ENCODE data around the gene RGL1.

Gene RGL1

DNA sequence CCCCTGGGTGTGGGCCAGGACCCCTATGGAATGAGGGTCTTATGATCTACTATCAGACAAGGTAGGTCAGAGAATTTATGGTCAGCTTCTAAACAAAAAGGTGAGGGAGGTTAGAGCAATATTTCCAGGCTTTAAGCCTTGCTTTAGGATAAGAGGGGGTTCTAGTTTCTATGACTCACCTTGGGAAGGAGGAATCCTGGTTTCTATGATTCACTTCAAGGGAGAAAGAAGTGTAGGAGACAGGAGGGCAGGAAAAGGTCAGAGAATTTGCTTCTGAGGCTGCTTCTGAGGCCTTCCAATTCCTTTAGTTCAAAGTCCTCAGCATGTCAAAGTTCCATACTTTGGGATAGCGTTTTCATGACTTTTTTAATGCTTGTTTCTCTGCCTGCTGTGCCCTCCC is 35.2 kb downstream of the RGL1 start:
- H3K4me3 Mint-ChIP-seq: no peak overlapping the region
- H3K9me3 Mint-ChIP-seq: no peaks in the 10 kb centered on the region
- H3K27me3 Mint-ChIP-seq (ENCODE audit: low read depth): no peaks in the 10 kb centered on the region
- peaks cover 58% of the 10 kb centered on the region for H3K4me1 Mint-ChIP-seq
- TF ChIP-seq, protein P1, sequence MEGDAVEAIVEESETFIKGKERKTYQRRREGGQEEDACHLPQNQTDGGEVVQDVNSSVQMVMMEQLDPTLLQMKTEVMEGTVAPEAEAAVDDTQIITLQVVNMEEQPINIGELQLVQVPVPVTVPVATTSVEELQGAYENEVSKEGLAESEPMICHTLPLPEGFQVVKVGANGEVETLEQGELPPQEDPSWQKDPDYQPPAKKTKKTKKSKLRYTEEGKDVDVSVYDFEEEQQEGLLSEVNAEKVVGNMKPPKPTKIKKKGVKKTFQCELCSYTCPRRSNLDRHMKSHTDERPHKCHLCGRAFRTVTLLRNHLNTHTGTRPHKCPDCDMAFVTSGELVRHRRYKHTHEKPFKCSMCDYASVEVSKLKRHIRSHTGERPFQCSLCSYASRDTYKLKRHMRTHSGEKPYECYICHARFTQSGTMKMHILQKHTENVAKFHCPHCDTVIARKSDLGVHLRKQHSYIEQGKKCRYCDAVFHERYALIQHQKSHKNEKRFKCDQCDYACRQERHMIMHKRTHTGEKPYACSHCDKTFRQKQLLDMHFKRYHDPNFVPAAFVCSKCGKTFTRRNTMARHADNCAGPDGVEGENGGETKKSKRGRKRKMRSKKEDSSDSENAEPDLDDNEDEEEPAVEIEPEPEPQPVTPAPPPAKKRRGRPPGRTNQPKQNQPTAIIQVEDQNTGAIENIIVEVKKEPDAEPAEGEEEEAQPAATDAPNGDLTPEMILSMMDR (IDR thresholded peaks at IDR 0.05; ENCODE audit: unreplicated experiment in 3 of 3): no peak
- peaks cover 17% of the 10 kb centered on the region for H3K36me3 Mint-ChIP-seq (ENCODE audit: low read depth)
- H3K27ac Mint-ChIP-seq: peak overlapping the region in 2 of 3 experiments; percentile 31 to 67

DNA sequence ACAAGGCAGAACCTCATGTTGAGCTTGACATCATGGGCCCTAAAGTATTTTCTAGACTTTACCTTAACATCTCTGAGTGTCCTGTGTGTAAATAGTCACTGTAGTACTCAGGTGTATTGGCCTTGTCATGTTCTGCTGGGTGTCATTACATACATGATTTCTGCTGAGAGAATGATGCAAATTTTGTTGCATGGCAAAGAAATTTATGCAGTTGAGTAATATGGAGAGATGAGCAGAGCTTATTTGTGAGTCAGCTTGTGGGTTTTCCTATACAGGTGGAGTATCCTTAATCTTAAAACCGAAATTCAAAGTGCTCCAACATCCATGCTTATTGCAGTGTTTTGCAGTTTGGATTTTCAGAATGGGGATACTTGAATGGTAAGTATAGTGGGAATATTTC is 36.6 kb downstream of the RGL1 start:
- Mint-ChIP-seq H3K36me3 (ENCODE audit: low read depth) (peaks cover 22% of the 10 kb centered on the region), H3K27me3 (ENCODE audit: low read depth) (no peaks in the 10 kb centered on the region), H3K9me3 (no peaks in the 10 kb centered on the region), H3K4me3 (peak overlapping the region; percentile 14 to 39 (median 23)), H3K4me1 (peaks cover 64% of the 10 kb centered on the region), H3K27ac (peak overlapping the region; percentile 87 to 97 (median 90))
- TF ChIP-seq, protein P1 (IDR thresholded peaks at IDR 0.05; ENCODE audit: unreplicated experiment in 3 of 3): no peak

DNA sequence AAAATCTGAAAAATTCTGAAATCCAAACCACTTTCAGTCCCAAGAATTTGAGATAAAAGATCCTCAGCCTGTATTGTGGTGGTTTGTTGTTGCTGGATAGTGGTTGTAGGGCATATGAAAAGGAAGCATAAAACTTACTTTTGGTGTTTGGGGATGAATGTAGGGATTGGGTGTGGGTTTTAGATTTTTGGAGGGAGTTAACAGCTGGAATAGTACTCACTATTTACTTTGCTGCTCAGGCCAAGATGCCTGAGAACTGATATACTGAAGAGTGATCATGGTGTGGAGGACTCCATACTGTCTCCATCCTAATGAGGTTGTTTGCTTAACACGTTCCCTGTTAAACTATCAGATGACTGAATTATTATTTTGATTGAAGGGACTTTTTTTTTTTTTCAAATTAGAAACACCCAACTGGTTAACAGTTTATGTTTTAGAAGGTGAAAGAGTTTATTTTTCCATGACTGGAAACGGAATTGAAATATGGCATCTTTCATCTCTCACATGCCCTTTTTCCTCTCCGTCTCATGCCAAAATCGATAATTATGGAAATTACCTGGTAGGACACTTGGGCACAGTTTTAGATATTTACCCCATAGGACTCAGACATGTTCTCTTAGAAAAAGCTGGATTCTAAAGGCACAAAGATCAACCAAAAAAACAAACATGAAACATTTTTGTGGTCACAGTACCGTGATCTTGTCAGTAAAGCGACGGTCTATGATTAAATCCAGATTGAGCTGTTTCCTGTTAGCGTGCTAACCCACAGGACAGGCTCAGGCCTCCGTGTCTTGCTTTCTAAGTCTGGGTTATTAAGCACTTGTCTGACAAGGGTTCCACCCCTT is 37.3 kb downstream of the RGL1 start:
- H3K4me1 Mint-ChIP-seq: peaks cover 57% of the 10 kb centered on the region
- peak overlapping the region; percentile 44 to 57 (median 45) for H3K4me3 Mint-ChIP-seq
- no peaks in the 10 kb centered on the region for H3K9me3 Mint-ChIP-seq
- H3K36me3 Mint-ChIP-seq (ENCODE audit: low read depth): peaks cover 28% of the 10 kb centered on the region
- TF ChIP-seq, protein P1 (IDR thresholded peaks at IDR 0.05; ENCODE audit: unreplicated experiment in 3 of 3): no peak
- H3K27ac Mint-ChIP-seq: peak overlapping the region; percentile 87 to 97 (median 90)
- no peaks in the 10 kb centered on the region for H3K27me3 Mint-ChIP-seq (ENCODE audit: low read depth)

DNA sequence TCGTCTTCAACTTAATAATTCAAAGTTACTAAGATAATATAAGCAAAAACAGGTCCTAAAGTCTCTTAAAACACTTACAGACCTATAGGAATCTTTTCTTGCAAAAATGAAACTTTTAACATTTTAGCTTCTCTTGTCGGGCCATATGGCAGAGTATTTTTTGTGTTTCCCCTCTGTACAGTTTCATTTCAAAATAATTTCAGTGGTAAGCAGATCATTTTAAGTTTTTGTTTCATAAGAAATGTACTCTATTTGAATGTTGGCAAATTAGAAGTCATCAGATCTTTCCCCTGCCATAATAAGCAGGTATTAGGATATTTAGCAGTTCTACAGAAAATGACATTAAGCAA is 37.9 kb downstream of the RGL1 start:
- TF ChIP-seq, protein P1 (IDR thresholded peaks at IDR 0.05; ENCODE audit: unreplicated experiment in 3 of 3): no peak
- Mint-ChIP-seq H3K9me3 (no peaks in the 10 kb centered on the region), H3K4me1 (peaks cover 53% of the 10 kb centered on the region), H3K27ac (peak overlapping the region; percentile 87 to 97 (median 90)), H3K27me3 (ENCODE audit: low read depth) (no peaks in the 10 kb centered on the region), H3K36me3 (ENCODE audit: low read depth) (peaks cover 31% of the 10 kb centered on the region), H3K4me3 (peak overlapping the region; percentile 44 to 57 (median 45))

DNA sequence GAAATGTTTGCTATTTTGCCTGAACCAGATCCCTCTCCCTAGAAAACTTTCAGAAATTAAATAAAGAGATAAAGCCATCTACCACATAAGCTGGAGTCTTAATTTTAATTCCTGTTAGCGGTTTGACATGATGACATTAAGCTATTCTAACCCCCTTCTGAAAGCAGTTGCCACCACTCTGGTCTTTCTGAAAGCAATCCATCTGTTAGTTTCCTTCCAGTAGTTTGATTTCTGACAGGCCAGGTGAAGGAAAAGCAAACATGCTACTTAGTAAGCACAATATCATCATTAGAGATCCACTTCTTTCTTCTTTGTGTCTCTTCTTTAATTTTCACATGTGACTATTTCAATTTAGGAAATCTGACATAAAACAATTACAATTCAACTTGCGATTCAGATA is 39.9 kb downstream of the RGL1 start:
- H3K4me3 Mint-ChIP-seq: no peak overlapping the region
- peak overlapping the region; percentile 72 to 80 (median 78) for H3K27ac Mint-ChIP-seq
- TF ChIP-seq, protein P1 (IDR thresholded peaks at IDR 0.05; ENCODE audit: unreplicated experiment in 3 of 3): no peak
- peaks cover 20% of the 10 kb centered on the region for H3K36me3 Mint-ChIP-seq (ENCODE audit: low read depth)
- H3K4me1 Mint-ChIP-seq: peaks cover 45% of the 10 kb centered on the region
- H3K9me3 Mint-ChIP-seq: no peaks in the 10 kb centered on the region
- H3K27me3 Mint-ChIP-seq (ENCODE audit: low read depth): no peaks in the 10 kb centered on the region

DNA sequence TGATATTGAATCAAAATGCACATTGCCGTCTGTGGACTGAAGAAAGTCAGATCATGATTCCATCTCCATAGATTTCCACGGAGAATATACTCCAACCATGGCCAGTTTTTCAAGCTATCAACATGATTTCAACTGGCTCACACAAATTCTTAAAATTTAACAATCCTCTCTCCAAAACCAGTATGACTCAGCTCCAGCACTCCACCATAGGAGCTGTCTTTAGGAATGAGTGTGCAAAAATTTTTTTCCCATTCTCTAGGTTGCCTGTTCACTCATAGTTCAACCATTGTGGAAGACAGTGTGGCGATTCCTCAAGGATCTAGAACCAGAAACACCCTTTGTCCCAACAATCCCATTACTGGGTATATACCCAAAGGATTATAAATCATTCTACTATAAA is 40.8 kb downstream of the RGL1 start:
- peaks cover 42% of the 10 kb centered on the region for H3K4me1 Mint-ChIP-seq
- no peaks in the 10 kb centered on the region for H3K9me3 Mint-ChIP-seq
- no peaks in the 10 kb centered on the region for H3K27me3 Mint-ChIP-seq (ENCODE audit: low read depth)
- H3K27ac Mint-ChIP-seq: peak overlapping the region; percentile 72 to 80 (median 78)
- no peak overlapping the region for H3K4me3 Mint-ChIP-seq
- TF ChIP-seq, protein P1 (IDR thresholded peaks at IDR 0.05; ENCODE audit: unreplicated experiment in 3 of 3): no peak
- H3K36me3 Mint-ChIP-seq (ENCODE audit: low read depth): peaks cover 18% of the 10 kb centered on the region
